ENCODE results near the gene USP16. TPM values are rescaled to one million over a fixed set of nuclear protein-coding genes. Genes with fewer than 3 reads are reported as not detected.

The USP16 gene
- total RNA-seq, 1 experiment from 2014 or later = 24.6 TPM

GRCh38 chr21:29073222-29074006 is 48.9 kb downstream of the USP16 start, which contains the start of gene CCT8:
CCT8 (minus strand) TSS chr21:29073648; CDS start chr21:29073590, 58 bp downstream.
- H3K79me2 ChIP-seq (ENCODE audit: low read depth) = peaks cover 51% of the 10 kb centered on the region
- peaks cover 8% of the 10 kb centered on the region for H3F3A ChIP-seq (ENCODE audit: insufficient read depth, low read depth)
- peaks cover 24% of the 10 kb centered on the region; the same call in 1 of the 2 replicates for H3K4me1 ChIP-seq (replicated peaks; ENCODE audit: insufficient read depth)
- H2AFZ ChIP-seq = peak within 1 kb of the TSS; percentile 96
- peak; percentile 94 to 96 for DNase-seq
- TF ChIP-seq, protein P1, sequence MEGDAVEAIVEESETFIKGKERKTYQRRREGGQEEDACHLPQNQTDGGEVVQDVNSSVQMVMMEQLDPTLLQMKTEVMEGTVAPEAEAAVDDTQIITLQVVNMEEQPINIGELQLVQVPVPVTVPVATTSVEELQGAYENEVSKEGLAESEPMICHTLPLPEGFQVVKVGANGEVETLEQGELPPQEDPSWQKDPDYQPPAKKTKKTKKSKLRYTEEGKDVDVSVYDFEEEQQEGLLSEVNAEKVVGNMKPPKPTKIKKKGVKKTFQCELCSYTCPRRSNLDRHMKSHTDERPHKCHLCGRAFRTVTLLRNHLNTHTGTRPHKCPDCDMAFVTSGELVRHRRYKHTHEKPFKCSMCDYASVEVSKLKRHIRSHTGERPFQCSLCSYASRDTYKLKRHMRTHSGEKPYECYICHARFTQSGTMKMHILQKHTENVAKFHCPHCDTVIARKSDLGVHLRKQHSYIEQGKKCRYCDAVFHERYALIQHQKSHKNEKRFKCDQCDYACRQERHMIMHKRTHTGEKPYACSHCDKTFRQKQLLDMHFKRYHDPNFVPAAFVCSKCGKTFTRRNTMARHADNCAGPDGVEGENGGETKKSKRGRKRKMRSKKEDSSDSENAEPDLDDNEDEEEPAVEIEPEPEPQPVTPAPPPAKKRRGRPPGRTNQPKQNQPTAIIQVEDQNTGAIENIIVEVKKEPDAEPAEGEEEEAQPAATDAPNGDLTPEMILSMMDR (conservative IDR thresholded peaks at IDR 0.05) = no peak
- no peak for TF ChIP-seq EZH2 (IDR thresholded peaks at IDR 0.05; ENCODE audit: low read depth)
- intact Hi-C loops (cut with micrococcal nuclease; ENCODE audit: unreplicated experiment) = loop anchor here (5.0 kb wide), 1 partner anchor 46 kb away; no protein-coding TSS in a partner anchor
- peaks cover 32% of the 10 kb centered on the region for H4K20me1 ChIP-seq (ENCODE audit: insufficient read depth)
- H3K36me3 ChIP-seq (ENCODE audit: low read depth) = peaks cover 15% of the 10 kb centered on the region; the same call in 1 of the 2 replicates
- H3K4me3 ChIP-seq = peak within 1 kb of the TSS; percentile 91
- H3K9me2 ChIP-seq (ENCODE audit: insufficient read depth) = no peaks in the 10 kb centered on the region
- H3K27ac ChIP-seq = peak within 1 kb of the TSS; percentile 74
- H3K9me3 ChIP-seq (ENCODE audit: insufficient read depth, low read depth) = no peaks in the 10 kb centered on the region
- no peaks in the 10 kb centered on the region for H3K27me3 ChIP-seq (ENCODE audit: insufficient read depth, low read depth)
- CTCF ChIA-PET = interaction anchor here (0.6 kb wide), 1 partner anchor 327 kb away, joined by 4 read pairs; no protein-coding TSS in a partner anchor
- POLR2A ChIA-PET (ENCODE audit: unreplicated experiment) = interaction anchor here (0.5 to 0.7 kb wide), 4 partner anchors 76 to 1133 kb away, joined by 3 to 5 read pairs (median 3); no protein-coding TSS in a partner anchor
- peak within 1 kb of the TSS; percentile 98 for H3K4me2 ChIP-seq
- BruUV-seq (replicated peaks) = TSS peak; percentile 78

GRCh38 chr21:29074007-29074376 is 49.5 kb downstream of the USP16 start:
- Histone ChIP-seq H2AFZ (peak overlapping the region; percentile 96), H3K79me2 (ENCODE audit: low read depth) (peaks cover 45% of the 10 kb centered on the region), H3K4me2 (peak overlapping the region; percentile 89), H3K4me3 (peak overlapping the region; percentile 91), H3K27ac (peak overlapping the region; percentile 64), H3K27me3 (ENCODE audit: insufficient read depth, low read depth) (no peaks in the 10 kb centered on the region), H4K20me1 (ENCODE audit: insufficient read depth) (peaks cover 32% of the 10 kb centered on the region), H3K9me2 (ENCODE audit: insufficient read depth) (no peaks in the 10 kb centered on the region), H3K4me1 (replicated peaks; ENCODE audit: insufficient read depth) (peaks cover 24% of the 10 kb centered on the region; the same call in 1 of the 2 replicates), H3F3A (ENCODE audit: insufficient read depth, low read depth) (peaks cover 8% of the 10 kb centered on the region), H3K9me3 (ENCODE audit: insufficient read depth, low read depth) (no peaks in the 10 kb centered on the region), H3K36me3 (ENCODE audit: low read depth) (peaks cover 12% of the 10 kb centered on the region; the same call in 1 of the 2 replicates)
- TF ChIP-seq, protein P1 (conservative IDR thresholded peaks at IDR 0.05) = no peak
- TF ChIP-seq EZH2 (IDR thresholded peaks at IDR 0.05; ENCODE audit: low read depth) = no peak
- ChIA-PET POLR2A (ENCODE audit: unreplicated experiment) (interaction anchor here (0.7 kb wide), 2 partner anchors 75 to 131 kb away, joined by 3 read pairs; no protein-coding TSS in a partner anchor), CTCF (interaction anchor here (0.6 kb wide), 1 partner anchor 327 kb away, joined by 4 read pairs; no protein-coding TSS in a partner anchor)
- DNase-seq = no peak
- intact Hi-C loops (cut with micrococcal nuclease; ENCODE audit: unreplicated experiment) = loop anchor here (5.0 kb wide), 1 partner anchor 47 kb away; no protein-coding TSS in a partner anchor
- TSS peak; percentile 93 for BruUV-seq (replicated peaks)

GRCh38 chr21:29074783-29075182 is 50.3 kb downstream of the USP16 start:
- TF ChIP-seq EZH2 (IDR thresholded peaks at IDR 0.05; ENCODE audit: low read depth) = no peak
- TF ChIP-seq, protein P1 (conservative IDR thresholded peaks at IDR 0.05) = no peak
- Histone ChIP-seq H4K20me1 (ENCODE audit: insufficient read depth) (peaks cover 29% of the 10 kb centered on the region), H3K4me2 (no peak overlapping the region), H3K4me3 (no peak overlapping the region), H3K9me3 (ENCODE audit: insufficient read depth, low read depth) (no peaks in the 10 kb centered on the region), H3K4me1 (replicated peaks; ENCODE audit: insufficient read depth) (peaks cover 24% of the 10 kb centered on the region; the same call in 1 of the 2 replicates), H3K27me3 (ENCODE audit: insufficient read depth, low read depth) (no peaks in the 10 kb centered on the region), H3K36me3 (ENCODE audit: low read depth) (0 out of 2 replicates have a peak, but pooled peaks cover 6% of the 10 kb centered on the region), H3K79me2 (ENCODE audit: low read depth) (peaks cover 37% of the 10 kb centered on the region), H3F3A (ENCODE audit: insufficient read depth, low read depth) (peaks cover 8% of the 10 kb centered on the region), H3K9me2 (ENCODE audit: insufficient read depth) (no peaks in the 10 kb centered on the region), H2AFZ (peak overlapping the region; percentile 39; the same call in 1 of the 2 replicates), H3K27ac (no peak overlapping the region)
- ChIA-PET POLR2A (ENCODE audit: unreplicated experiment) (interaction anchor here (0.6 kb wide), 2 partner anchors 296 to 688 kb away, joined by 3 read pairs; no protein-coding TSS in a partner anchor), CTCF (no interaction called here)
- intact Hi-C loops (cut with micrococcal nuclease; ENCODE audit: unreplicated experiment) = loop anchor here (5.0 kb wide), 1 partner anchor 47 kb away; no protein-coding TSS in a partner anchor
- no peak for DNase-seq
- BruUV-seq (replicated peaks) = no TSS peak

Measured in PC-9 (cell line).